Esophagus (tissue), 2 donors: ENCODE data around the gene LY86. TPM values are rescaled to one million over a fixed set of nuclear protein-coding genes. Genes with fewer than 3 reads are reported as not detected.

Experiments
- H3K27ac ChIP-seq, 2 donors: one replicate each; pipeline ENCODE4 v1.5.1; 2013; ENCODE audit warnings: low read depth in 2 of 2, mild to moderate bottlenecking in 2 of 2, inconsistent platforms in 1 of 2, low read length in 1 of 2, moderate library complexity in 1 of 2
- H3K27me3 ChIP-seq, 2 donors: one replicate each; pipeline ENCODE4 v1.6.1; 2013; ENCODE audit warnings: low read length in 2 of 2, control low read depth in 1 of 2, mild to moderate bottlenecking in 1 of 2; ENCODE audit not compliant: insufficient read depth in 2 of 2, control insufficient read depth in 1 of 2
- H3K36me3 ChIP-seq, 2 donors: one replicate each; pipeline ENCODE4 v1.6.1; 2013; ENCODE audit warnings: low read length in 1 of 2; ENCODE audit not compliant: control insufficient read depth in 2 of 2, insufficient read depth in 2 of 2
- H3K4me1 ChIP-seq, 2 donors: one replicate each; pipeline ENCODE4 v1.6.1; 2013; ENCODE audit warnings: low read length in 1 of 2; ENCODE audit not compliant: control insufficient read depth in 2 of 2, insufficient read depth in 2 of 2
- H3K4me3 ChIP-seq, 2 donors: one replicate each; pipeline ENCODE4 v1.5.1; 2013; ENCODE audit warnings: low read length in 2 of 2, mild to moderate bottlenecking in 2 of 2, low read depth in 1 of 2, moderate library complexity in 1 of 2
- H3K9me3 ChIP-seq, 2 donors: one replicate each; pipeline ENCODE4 v1.6.1; 2013; ENCODE audit warnings: mild to moderate bottlenecking in 2 of 2, low read depth in 1 of 2, low read length in 1 of 2, moderate library complexity in 1 of 2; ENCODE audit not compliant: control insufficient read depth in 2 of 2, insufficient read depth in 1 of 2
- WGBS, 2 donors: extraction: QIAGEN DNeasy Blood & Tissue Kit; methylation state at CpG; one replicate each; pipeline ENCODE4 v1.1.7; 2013; 5-methylcytosine and 5-hydroxymethylcytosine counted together
- polyA plus RNA-seq, 2 donors: library from polyadenylated mRNA; stranded (reverse); fragments of 200-250 nt; gene quantifications; one replicate each; pipeline ENCODE4 v1.2.3, GENCODE V29; 2013
- donor health status: healthy with polysubstance abuse.
- donor health status: Bipolar disorder and iron deficiency.

Gene LY86
- polyA plus RNA-seq, 2 donors = 0.51 to 0.55 TPM

- no peaks in the 10 kb centered on the region for H3K27me3 ChIP-seq
- H3K36me3 ChIP-seq = no peaks in the 10 kb centered on the region
- no peaks in the 10 kb centered on the region for H3K4me1 ChIP-seq
- no peak overlapping the region for H3K27ac ChIP-seq
- no peak overlapping the region for H3K4me3 ChIP-seq
- no peaks in the 10 kb centered on the region for H3K9me3 ChIP-seq
- 36 to 47% methylated on average over 2 of the region's 2 CpGs for WGBS, 2 donors
Measured at GRCh38 chr6:6629402-6629801, 40.9 kb downstream of the LY86 start.

GRCh38 chr6:6631053-6631452, 42.5 kb downstream of the LY86 start:
- Histone ChIP-seq H3K9me3 (no peaks in the 10 kb centered on the region), H3K36me3 (no peaks in the 10 kb centered on the region), H3K4me3 (no peak overlapping the region), H3K27me3 (no peaks in the 10 kb centered on the region), H3K4me1 (no peaks in the 10 kb centered on the region), H3K27ac (no peak overlapping the region)
- WGBS, 2 donors = 77 to 79% methylated on average over 3 of the region's 3 CpGs

GRCh38 chr6:6631534-6632276, 43.2 kb downstream of the LY86 start:
- Histone ChIP-seq H3K27ac (no peak overlapping the region), H3K4me1 (no peaks in the 10 kb centered on the region), H3K36me3 (no peaks in the 10 kb centered on the region), H3K9me3 (no peaks in the 10 kb centered on the region), H3K27me3 (no peaks in the 10 kb centered on the region), H3K4me3 (no peak overlapping the region)
- 52 to 55% methylated on average over 2 of the region's 2 CpGs for WGBS, 2 donors

GRCh38 chr6:6633898-6634734, 45.6 kb downstream of the LY86 start:
- H3K36me3 ChIP-seq = no peaks in the 10 kb centered on the region
- no peak overlapping the region for H3K27ac ChIP-seq
- WGBS, 2 donors = 84 to 86% methylated on average over 6 of the region's 6 CpGs
- H3K4me3 ChIP-seq = no peak overlapping the region
- no peaks in the 10 kb centered on the region for H3K4me1 ChIP-seq
- H3K27me3 ChIP-seq = no peaks in the 10 kb centered on the region
- H3K9me3 ChIP-seq = no peaks in the 10 kb centered on the region

GRCh38 chr6:6634735-6635075, 46.2 kb downstream of the LY86 start:
- Histone ChIP-seq H3K36me3 (no peaks in the 10 kb centered on the region), H3K27me3 (no peaks in the 10 kb centered on the region), H3K27ac (no peak overlapping the region), H3K9me3 (no peaks in the 10 kb centered on the region), H3K4me1 (no peaks in the 10 kb centered on the region), H3K4me3 (no peak overlapping the region)
- 91 to 93% methylated on average over 1 of the region's 1 CpG for WGBS, 2 donors

GRCh38 chr6:6635291-6635690, 46.8 kb downstream of the LY86 start:
- Histone ChIP-seq H3K27me3 (no peaks in the 10 kb centered on the region), H3K27ac (no peak overlapping the region), H3K4me3 (no peak overlapping the region), H3K36me3 (no peaks in the 10 kb centered on the region), H3K4me1 (no peaks in the 10 kb centered on the region), H3K9me3 (no peaks in the 10 kb centered on the region)
- 73 to 89% methylated on average over 2 of the region's 2 CpGs for WGBS, 2 donors

GRCh38 chr6:6635869-6636268, 47.3 kb downstream of the LY86 start:
- no peaks in the 10 kb centered on the region for H3K36me3 ChIP-seq
- no peaks in the 10 kb centered on the region for H3K4me1 ChIP-seq
- H3K4me3 ChIP-seq = no peak overlapping the region
- H3K27me3 ChIP-seq = no peaks in the 10 kb centered on the region
- H3K27ac ChIP-seq = no peak overlapping the region
- 87 to 90% methylated on average over 3 of the region's 3 CpGs for WGBS, 2 donors
- no peaks in the 10 kb centered on the region for H3K9me3 ChIP-seq

GRCh38 chr6:6639572-6639971, 51.1 kb downstream of the LY86 start:
- Histone ChIP-seq H3K27me3 (no peaks in the 10 kb centered on the region), H3K9me3 (no peaks in the 10 kb centered on the region), H3K36me3 (no peaks in the 10 kb centered on the region), H3K4me1 (peaks cover 0 to 2% of the 10 kb centered on the region in 2 donors), H3K4me3 (no peak overlapping the region), H3K27ac (no peak overlapping the region)
- 99 to 100% methylated on average over 4 of the region's 4 CpGs for WGBS, 2 donors

GRCh38 chr6:6640926-6641325, 52.4 kb downstream of the LY86 start:
- H3K27me3 ChIP-seq = no peaks in the 10 kb centered on the region
- WGBS, 2 donors = 86% methylated on average over 4 of the region's 4 CpGs

More at GRCh38 chr6:6640926-6641325, 52.4 kb downstream of the LY86 start:
- no peaks in the 10 kb centered on the region for H3K36me3 ChIP-seq
- no peaks in the 10 kb centered on the region for H3K9me3 ChIP-seq
- H3K4me1 ChIP-seq = peaks cover 0 to 6% of the 10 kb centered on the region in 2 donors
- H3K4me3 ChIP-seq = no peak overlapping the region
- no peak overlapping the region for H3K27ac ChIP-seq
